ENCODE measurements around the gene MRE11.

The MRE11 gene

DNA sequence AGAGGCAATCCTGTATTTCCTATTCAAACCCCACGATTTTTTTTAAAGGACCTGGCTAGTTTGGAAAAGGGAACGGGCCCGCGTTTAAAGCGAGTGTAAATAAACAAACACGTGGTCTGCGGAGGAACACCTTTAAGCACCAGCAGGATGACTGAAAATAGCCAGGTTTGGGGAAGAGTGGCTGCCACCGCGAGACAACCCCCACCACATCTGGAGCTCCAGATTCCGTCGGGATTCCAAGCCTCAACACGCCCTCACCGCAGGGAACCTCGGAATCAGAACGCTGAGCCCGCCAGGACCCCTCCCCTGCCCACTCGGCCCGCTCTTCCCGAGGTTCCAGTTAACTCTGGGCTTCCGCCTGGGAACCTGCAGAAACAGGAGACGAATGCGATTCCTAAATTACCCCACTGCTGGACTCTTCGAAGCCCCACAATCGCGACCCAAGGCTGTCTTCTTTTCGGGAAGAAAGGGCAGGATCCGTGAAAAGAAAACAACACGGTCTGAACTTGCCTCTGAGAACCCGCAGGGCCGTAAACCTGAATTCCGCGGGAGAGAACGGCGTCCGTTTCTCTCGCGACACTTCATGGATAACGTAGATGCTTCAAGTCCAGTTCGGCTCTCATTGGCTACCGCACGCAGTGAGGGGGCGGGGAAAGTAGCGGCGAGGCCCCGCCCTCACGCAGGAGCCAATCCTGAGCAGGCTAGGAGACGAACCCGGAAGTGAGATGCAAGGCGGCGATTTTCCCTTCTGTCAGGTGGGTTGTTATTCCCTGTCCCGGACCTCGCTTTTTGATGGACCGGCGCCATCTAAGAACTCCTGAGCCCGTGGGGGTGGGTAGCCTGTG is at the start of gene MRE11, which contains the start of gene ANKRD49:
Gene MRE11 (minus strand): TSS at position 564 of the 845 bp plus-strand sequence. CDS start 1,043 bp downstream, outside the sequence.
Gene ANKRD49 (plus strand): TSS at position 704 of the 845 bp plus-strand sequence. CDS start 2,710 bp downstream, outside the sequence.
- Histone ChIP-seq H3K9me3 (ENCODE audit: control insufficient read depth, insufficient read depth, low read length) (no peaks in the 10 kb centered on the region), H3K4me3 (ENCODE audit: low read depth, low read length) (peak within 1 kb of the TSS; percentile 97), H3K9ac (ENCODE audit: low read depth, low read length) (peak within 1 kb of the TSS; percentile 93), H3K27me3 (ENCODE audit: control insufficient read depth, insufficient read depth, low read length) (no peaks in the 10 kb centered on the region), H3K4me1 (ENCODE audit: control insufficient read depth, insufficient read depth, low read length) (no peaks in the 10 kb centered on the region), H3K36me3 (ENCODE audit: control insufficient read depth, insufficient read depth, low read length) (no peaks in the 10 kb centered on the region)

- Histone ChIP-seq H3K36me3 (ENCODE audit: control insufficient read depth, insufficient read depth, low read length) (no peaks in the 10 kb centered on the region), H3K27me3 (ENCODE audit: control insufficient read depth, insufficient read depth, low read length) (peaks cover 3% of the 10 kb centered on the region), H3K4me3 (ENCODE audit: low read depth, low read length) (no peak overlapping the region), H3K9me3 (ENCODE audit: control insufficient read depth, insufficient read depth, low read length) (no peaks in the 10 kb centered on the region), H3K4me1 (ENCODE audit: control insufficient read depth, insufficient read depth, low read length) (no peaks in the 10 kb centered on the region), H3K9ac (ENCODE audit: low read depth, low read length) (no peak overlapping the region)
Observed at GRCh38 chr11:94539420-94539819, 45.8 kb upstream of the MRE11 start.

DNA sequence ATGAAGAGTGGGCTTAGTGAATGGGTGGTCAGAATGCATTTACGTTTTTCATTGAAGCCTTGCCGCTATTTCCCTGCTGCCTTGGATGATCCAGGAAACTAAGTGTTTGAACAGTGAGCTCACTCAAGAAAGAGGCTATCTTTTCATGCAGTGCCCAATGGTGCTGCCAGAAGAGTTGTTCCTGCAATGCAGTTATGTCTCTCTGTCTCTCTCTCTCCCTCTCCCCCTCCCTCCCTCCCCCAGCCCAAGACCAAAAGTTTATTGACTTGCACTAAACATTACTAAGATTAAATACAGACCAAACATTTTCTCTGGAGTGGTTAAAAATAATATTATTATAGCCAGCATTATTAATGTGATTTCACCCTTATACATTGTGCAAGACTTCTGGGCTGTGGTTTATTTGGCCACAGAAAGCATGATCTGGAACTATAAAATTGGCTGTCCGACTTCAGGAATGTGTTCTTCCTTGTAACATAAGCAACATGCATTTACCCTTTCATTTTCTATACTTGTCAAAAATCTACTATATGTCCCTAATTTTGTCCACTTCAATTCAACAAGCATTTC is 43.5 kb upstream of the MRE11 start:
- H3K9me3 ChIP-seq (ENCODE audit: control insufficient read depth, insufficient read depth, low read length), result no peaks in the 10 kb centered on the region
- H3K27me3 ChIP-seq (ENCODE audit: control insufficient read depth, insufficient read depth, low read length), result peaks cover 3% of the 10 kb centered on the region
- no peaks in the 10 kb centered on the region for H3K36me3 ChIP-seq (ENCODE audit: control insufficient read depth, insufficient read depth, low read length)
- no peak overlapping the region for H3K9ac ChIP-seq (ENCODE audit: low read depth, low read length)
- H3K4me1 ChIP-seq (ENCODE audit: control insufficient read depth, insufficient read depth, low read length), result no peaks in the 10 kb centered on the region
- no peak overlapping the region for H3K4me3 ChIP-seq (ENCODE audit: low read depth, low read length)

GRCh38 chr11:94536386-94536785 is 42.7 kb upstream of the MRE11 start:
- Histone ChIP-seq H3K27me3 (ENCODE audit: control insufficient read depth, insufficient read depth, low read length) (peaks cover 3% of the 10 kb centered on the region), H3K36me3 (ENCODE audit: control insufficient read depth, insufficient read depth, low read length) (no peaks in the 10 kb centered on the region), H3K9me3 (ENCODE audit: control insufficient read depth, insufficient read depth, low read length) (no peaks in the 10 kb centered on the region), H3K9ac (ENCODE audit: low read depth, low read length) (no peak overlapping the region), H3K4me3 (ENCODE audit: low read depth, low read length) (no peak overlapping the region), H3K4me1 (ENCODE audit: control insufficient read depth, insufficient read depth, low read length) (no peaks in the 10 kb centered on the region)

- H3K27me3 ChIP-seq (ENCODE audit: control insufficient read depth, insufficient read depth, low read length), result no peaks in the 10 kb centered on the region
- no peaks in the 10 kb centered on the region for H3K9me3 ChIP-seq (ENCODE audit: control insufficient read depth, insufficient read depth, low read length)
- no peak overlapping the region for H3K4me3 ChIP-seq (ENCODE audit: low read depth, low read length)
- no peak overlapping the region for H3K9ac ChIP-seq (ENCODE audit: low read depth, low read length)
- no peaks in the 10 kb centered on the region for H3K4me1 ChIP-seq (ENCODE audit: control insufficient read depth, insufficient read depth, low read length)
- H3K36me3 ChIP-seq (ENCODE audit: control insufficient read depth, insufficient read depth, low read length), result no peaks in the 10 kb centered on the region
Observed at GRCh38 chr11:94533696-94534630, 40.3 kb upstream of the MRE11 start.

DNA sequence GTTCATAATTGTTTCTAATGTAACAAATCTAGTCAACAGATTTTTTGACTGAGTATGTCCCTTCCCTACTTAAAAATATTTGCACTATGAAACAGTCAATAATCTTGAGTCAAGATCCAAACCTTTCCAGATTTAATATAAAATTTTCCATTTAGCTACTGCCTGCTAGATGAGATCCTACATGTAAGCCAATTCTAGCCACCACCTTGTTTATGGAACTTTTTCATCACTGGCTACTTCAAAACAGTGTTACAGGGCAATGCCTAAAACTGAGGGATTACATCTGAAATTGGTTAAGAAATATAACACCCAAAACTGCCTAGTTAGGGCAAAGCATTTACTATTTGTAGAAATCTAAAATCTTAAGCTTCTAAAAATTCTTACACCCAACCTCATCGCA is 39.6 kb upstream of the MRE11 start:
- H3K4me3 ChIP-seq (ENCODE audit: low read depth, low read length), result no peak overlapping the region
- no peaks in the 10 kb centered on the region for H3K4me1 ChIP-seq (ENCODE audit: control insufficient read depth, insufficient read depth, low read length)
- H3K36me3 ChIP-seq (ENCODE audit: control insufficient read depth, insufficient read depth, low read length), result no peaks in the 10 kb centered on the region
- no peaks in the 10 kb centered on the region for H3K9me3 ChIP-seq (ENCODE audit: control insufficient read depth, insufficient read depth, low read length)
- no peak overlapping the region for H3K9ac ChIP-seq (ENCODE audit: low read depth, low read length)
- no peaks in the 10 kb centered on the region for H3K27me3 ChIP-seq (ENCODE audit: control insufficient read depth, insufficient read depth, low read length)

GRCh38 chr11:94532211-94532610 is 38.6 kb upstream of the MRE11 start:
- Histone ChIP-seq H3K9ac (ENCODE audit: low read depth, low read length) (no peak overlapping the region), H3K36me3 (ENCODE audit: control insufficient read depth, insufficient read depth, low read length) (no peaks in the 10 kb centered on the region), H3K9me3 (ENCODE audit: control insufficient read depth, insufficient read depth, low read length) (no peaks in the 10 kb centered on the region), H3K4me1 (ENCODE audit: control insufficient read depth, insufficient read depth, low read length) (no peaks in the 10 kb centered on the region), H3K4me3 (ENCODE audit: low read depth, low read length) (no peak overlapping the region), H3K27me3 (ENCODE audit: control insufficient read depth, insufficient read depth, low read length) (no peaks in the 10 kb centered on the region)

DNA sequence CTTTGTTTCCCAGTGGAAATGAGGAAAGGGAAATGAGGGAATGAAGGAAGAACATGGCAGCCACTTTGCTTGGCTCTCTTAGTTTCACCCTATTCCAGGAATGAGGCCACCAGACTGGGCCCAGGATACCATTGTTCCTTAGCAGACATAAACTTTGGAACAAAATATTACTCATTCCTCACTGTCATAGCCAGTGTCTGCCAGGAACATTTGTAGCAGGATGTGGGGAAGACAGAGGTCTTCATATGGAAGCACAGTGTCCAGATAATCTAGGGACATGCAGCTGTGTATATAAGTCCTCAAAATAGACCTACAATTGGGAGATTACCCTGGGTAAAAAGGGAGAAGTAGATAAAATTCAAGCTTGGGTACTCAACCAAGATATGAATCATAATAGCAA is 34.9 kb upstream of the MRE11 start:
- no peaks in the 10 kb centered on the region for H3K36me3 ChIP-seq (ENCODE audit: control insufficient read depth, insufficient read depth, low read length)
- H3K9me3 ChIP-seq (ENCODE audit: control insufficient read depth, insufficient read depth, low read length), result no peaks in the 10 kb centered on the region
- peaks cover 3% of the 10 kb centered on the region for H3K27me3 ChIP-seq (ENCODE audit: control insufficient read depth, insufficient read depth, low read length)
- no peak overlapping the region for H3K9ac ChIP-seq (ENCODE audit: low read depth, low read length)
- no peaks in the 10 kb centered on the region for H3K4me1 ChIP-seq (ENCODE audit: control insufficient read depth, insufficient read depth, low read length)
- H3K4me3 ChIP-seq (ENCODE audit: low read depth, low read length), result no peak overlapping the region

GRCh38 chr11:94526645-94527438 is 33.2 kb upstream of the MRE11 start:
- H3K36me3 ChIP-seq (ENCODE audit: control insufficient read depth, insufficient read depth, low read length), result no peaks in the 10 kb centered on the region
- peaks cover 3% of the 10 kb centered on the region for H3K27me3 ChIP-seq (ENCODE audit: control insufficient read depth, insufficient read depth, low read length)
- no peak overlapping the region for H3K4me3 ChIP-seq (ENCODE audit: low read depth, low read length)
- no peak overlapping the region for H3K9ac ChIP-seq (ENCODE audit: low read depth, low read length)
- no peaks in the 10 kb centered on the region for H3K9me3 ChIP-seq (ENCODE audit: control insufficient read depth, insufficient read depth, low read length)
- no peaks in the 10 kb centered on the region for H3K4me1 ChIP-seq (ENCODE audit: control insufficient read depth, insufficient read depth, low read length)

- no peaks in the 10 kb centered on the region for H3K4me1 ChIP-seq (ENCODE audit: control insufficient read depth, insufficient read depth, low read length)
- H3K9ac ChIP-seq (ENCODE audit: low read depth, low read length), result no peak overlapping the region
- H3K4me3 ChIP-seq (ENCODE audit: low read depth, low read length), result no peak overlapping the region
- H3K9me3 ChIP-seq (ENCODE audit: control insufficient read depth, insufficient read depth, low read length), result no peaks in the 10 kb centered on the region
- peaks cover 3% of the 10 kb centered on the region for H3K27me3 ChIP-seq (ENCODE audit: control insufficient read depth, insufficient read depth, low read length)
- H3K36me3 ChIP-seq (ENCODE audit: control insufficient read depth, insufficient read depth, low read length), result no peaks in the 10 kb centered on the region
Observed at GRCh38 chr11:94525546-94526324, 32.1 kb upstream of the MRE11 start.
